IMR-90 (cell line): ENCODE data around the gene CA12. TPM values are rescaled to one million over a fixed set of nuclear protein-coding genes. Genes with fewer than 3 reads are reported as not detected.

Experiments
- ATAC-seq: fragments of 200-7000 bp; cut with Tn5 transposase; 2 replicates; pipeline ENCODE4 v1.9.1; 2020; ENCODE audit warnings: low read depth, mild to moderate bottlenecking, moderate library complexity
- BruUV-seq: library from RNA; stranded (reverse); fragments of 400-500 nt; replicated peaks from 2 replicates; lab custom pipeline; 2021; lab: Mats Ljungman, UMichigan
- CTCF ChIA-PET: fragments of 300-600 bp; formaldehyde crosslinking; extraction: SDS; loops from one replicate; lab custom pipeline; 2021; ENCODE audit warnings: antibody characterized with exemption; lab: Yijun Ruan, JAX
- POLR2A ChIA-PET: fragments of 300-600 bp; sonication (Branson Sonifier 250); formaldehyde crosslinking; loops from one replicate; lab custom pipeline; 2022; ENCODE audit warnings: antibody characterized with exemption; ENCODE audit not compliant: unreplicated experiment; lab: Charles Lee
- DNase-seq: peaks from one replicate; pipeline ENCODE4 v3.0.0; 2013
- H2AFZ ChIP-seq: replicated peaks from 2 replicates; pipeline ENCODE3; 2013; ENCODE audit warnings: low read length, mild to moderate bottlenecking; ENCODE audit not compliant: poor library complexity
- H2AK5ac ChIP-seq: 2 replicates; pipeline ENCODE4 v1.6.1; 2013; ENCODE audit warnings: low read depth, low read length, inconsistent platforms
- H2AK9ac ChIP-seq: replicated peaks from 2 replicates; pipeline ENCODE3; 2013; ENCODE audit warnings: mild to moderate bottlenecking, low read depth, low read length, moderate library complexity; ENCODE audit not compliant: poor library complexity
- H2BK120ac ChIP-seq: 2 replicates; pipeline ENCODE4 v1.6.1; 2013; ENCODE audit warnings: low read depth, low read length, inconsistent platforms
- H2BK15ac ChIP-seq: 3 replicates; pipeline ENCODE4 v1.6.1; 2013; ENCODE audit warnings: low read depth, low read length, inconsistent platforms
- H2BK20ac ChIP-seq: 2 replicates; pipeline ENCODE4 v1.6.1; 2013; ENCODE audit warnings: low read depth, mild to moderate bottlenecking, inconsistent platforms, low read length, moderate library complexity
- H2BK5ac ChIP-seq: 2 replicates; pipeline ENCODE4 v1.6.1; 2013; ENCODE audit warnings: mild to moderate bottlenecking, low read depth, low read length, inconsistent platforms; ENCODE audit not compliant: poor library complexity, severe bottlenecking
- H3K14ac ChIP-seq: replicated peaks from 2 replicates; pipeline ENCODE4 v1.6.1; 2013; ENCODE audit warnings: low read depth, low read length, inconsistent platforms
- H3K18ac ChIP-seq: 2 replicates; pipeline ENCODE4 v1.6.1; 2013; ENCODE audit warnings: low read depth, low read length, control low read depth
- H3K23ac ChIP-seq: 2 replicates; pipeline ENCODE4 v1.6.1; 2013; ENCODE audit warnings: low read depth, low read length, inconsistent platforms
- H3K27ac ChIP-seq: 2 replicates; pipeline ENCODE4 v1.5.1; 2013; ENCODE audit warnings: mild to moderate bottlenecking, control low read depth, low read length; ENCODE audit not compliant: insufficient read depth
- H3K27me3 ChIP-seq: 2 replicates; pipeline ENCODE4 v1.6.1; 2013; ENCODE audit warnings: low read length; ENCODE audit not compliant: control insufficient read depth, insufficient read depth
- H3K36me3 ChIP-seq: 2 replicates; pipeline ENCODE4 v1.6.1; 2013; ENCODE audit warnings: low read length, mixed read lengths; ENCODE audit not compliant: control insufficient read depth, insufficient read depth
- H3K4ac ChIP-seq: 2 replicates; pipeline ENCODE4 v1.6.1; 2013; ENCODE audit warnings: low read depth, low read length, inconsistent platforms
- H3K4me1 ChIP-seq: 2 replicates; pipeline ENCODE4 v1.6.1; 2013; ENCODE audit warnings: low read length, mixed read lengths; ENCODE audit not compliant: control insufficient read depth, insufficient read depth
- H3K4me2 ChIP-seq: 2 replicates; pipeline ENCODE4 v1.6.1; 2013; ENCODE audit warnings: low read depth, mild to moderate bottlenecking, control low read depth, low read length, moderate library complexity
- H3K4me3 ChIP-seq: 2 replicates; pipeline ENCODE4 v1.5.1; 2013; ENCODE audit warnings: low read depth, mild to moderate bottlenecking, control low read depth, low read length, moderate library complexity; ENCODE audit not compliant: insufficient read depth
- H3K56ac ChIP-seq: 2 replicates; pipeline ENCODE4 v1.6.1; 2013; ENCODE audit warnings: low read length, inconsistent platforms; ENCODE audit not compliant: insufficient read depth; ENCODE audit errors: extremely low read depth
- H3K79me1 ChIP-seq, 2 experiments: 2 replicates each; pipeline ENCODE4 v1.6.1; 2013; ENCODE audit warnings: low read length in 2 of 2, inconsistent platforms in 1 of 2, low read depth in 1 of 2
- H3K9ac ChIP-seq: 2 replicates; pipeline ENCODE4 v1.6.1; 2013; ENCODE audit warnings: low read depth, low read length, control low read depth
- H3K9me1 ChIP-seq: 2 replicates; pipeline ENCODE4 v1.6.1; 2013; ENCODE audit warnings: low read length, inconsistent platforms; ENCODE audit not compliant: insufficient read depth
- H3K9me3 ChIP-seq: 2 replicates; pipeline ENCODE4 v1.6.1; 2013; ENCODE audit warnings: low read length; ENCODE audit not compliant: control insufficient read depth, insufficient read depth
- H4K20me1 ChIP-seq: 2 replicates; pipeline ENCODE4 v1.6.1; 2013; ENCODE audit warnings: low read length, inconsistent platforms; ENCODE audit not compliant: insufficient read depth
- H4K5ac ChIP-seq: 2 replicates; pipeline ENCODE4 v1.6.1; 2013; ENCODE audit warnings: mild to moderate bottlenecking, low read depth, low read length, control low read depth
- H4K8ac ChIP-seq, 2 experiments: 2 replicates each; pipeline ENCODE4 v1.6.1; 2013; ENCODE audit warnings: low read depth in 2 of 2, low read length in 2 of 2, control low read depth in 1 of 2, inconsistent platforms in 1 of 2
- H4K91ac ChIP-seq: 2 replicates; pipeline ENCODE4 v1.6.1; 2013; ENCODE audit warnings: low read depth, low read length, inconsistent platforms; ENCODE audit not compliant: insufficient read depth
- BHLHE40 ChIP-seq: fragments of 150-350 bp; IDR thresholded peaks from 2 replicates; pipeline ENCODE4 v1.6.1; 2016; ENCODE audit warnings: mild to moderate bottlenecking, low read depth, low read length
- CEBPB ChIP-seq: IDR thresholded peaks from 2 replicates; pipeline ENCODE4 v1.6.1; 2012; ENCODE audit warnings: low read depth, low read length, improper control_type of control experiment
- CTCF ChIP-seq: conservative IDR thresholded peaks from 2 replicates; pipeline ENCODE4 v1.5.1; 2012; ENCODE audit warnings: mild to moderate bottlenecking, low read depth, low read length, improper control_type of control experiment
- ELK1 ChIP-seq: fragments of 150-350 bp; IDR thresholded peaks from 2 replicates; pipeline ENCODE4 v1.6.1; 2016; ENCODE audit warnings: low read depth, mild to moderate bottlenecking, low read length, moderate library complexity, borderline replicate concordance
- FOS ChIP-seq: fragments of 150-350 bp; IDR thresholded peaks from 2 replicates; pipeline ENCODE4 v1.6.1; 2016; ENCODE audit warnings: low read depth, low read length
- MAFK ChIP-seq: IDR thresholded peaks from 2 replicates; pipeline ENCODE4 v1.6.1; 2012; ENCODE audit warnings: low read depth, low read length, improper control_type of control experiment
- MAZ ChIP-seq: IDR thresholded peaks from 2 replicates; pipeline ENCODE4 v1.6.1; 2012; ENCODE audit warnings: low read depth, mild to moderate bottlenecking, low read length, improper control_type of control experiment, moderate library complexity, borderline replicate concordance
- NFE2L2 ChIP-seq: fragments of 150-350 bp; IDR thresholded peaks from 2 replicates; pipeline ENCODE4 v1.6.1; 2016; ENCODE audit warnings: low read depth, mild to moderate bottlenecking, low read length
- POLR2A ChIP-seq: IDR thresholded peaks from 2 replicates; pipeline ENCODE4 v1.6.1; 2012; ENCODE audit warnings: mild to moderate bottlenecking, low read depth, low read length
- RAD21 ChIP-seq: IDR thresholded peaks from 2 replicates; pipeline ENCODE4 v1.6.1; 2012; ENCODE audit warnings: low read length, improper control_type of control experiment
- RCOR1 ChIP-seq: IDR thresholded peaks from 2 replicates; pipeline ENCODE4 v1.6.1; 2012; ENCODE audit warnings: mild to moderate bottlenecking, low read length, improper control_type of control experiment; ENCODE audit not compliant: insufficient replicate concordance
- SMC3 ChIP-seq: fragments of 150-350 bp; IDR thresholded peaks from 2 replicates; pipeline ENCODE4 v1.6.1; 2016; ENCODE audit warnings: low read depth, mild to moderate bottlenecking, antibody characterized with exemption, low read length, moderate library complexity
- USF2 ChIP-seq: fragments of 150-350 bp; IDR thresholded peaks from 2 replicates; pipeline ENCODE4 v1.6.1; 2017; ENCODE audit warnings: mild to moderate bottlenecking, antibody characterized with exemption, low read length, low read depth
- WGBS, 2 experiments: methylation state at CpG; one replicate each; pipeline versions ENCODE4 v1.1.5 to v1.1.7; 2013; ENCODE audit warnings: missing lambda C conversion rate in 2 of 2; ENCODE audit not compliant: insufficient read length in 1 of 2; ENCODE audit errors: extremely low coverage in 2 of 2; 5-methylcytosine and 5-hydroxymethylcytosine counted together
- dilution Hi-C: fragments of 300-500 bp; cut with HindIII; formaldehyde crosslinking; loops from one replicate; pipeline ENCODE4 v1.14.3; 2018; ENCODE audit warnings: low sequenced_read_pairs; ENCODE audit not compliant: unreplicated experiment
- in situ Hi-C: fragments of 300-500 bp; cut with MboI; formaldehyde crosslinking; loops from 3 replicates; pipeline ENCODE4 v1.14.3; 2019; ENCODE audit warnings: low sequenced_read_pairs, inconsistent platforms, mixed read lengths
- intact Hi-C: fragments of 100-400 bp; cut with micrococcal nuclease; formaldehyde crosslinking; loops from 2 replicates; pipeline ENCODE4 v1.10.0; 2022
- polyA plus RNA-seq, 3 experiments: library from polyadenylated mRNA; depleted of rRNA; stranded (reverse); fragments of >200 nt; gene quantifications; 2 replicates each; pipeline ENCODE4 v1.2.3, GENCODE V29; 2012; ENCODE audit warnings: low replicate concordance in 1 of 3
- total RNA-seq: library from RNA; depleted of rRNA; stranded (reverse); fragments of >200 nt; gene quantifications from 2 replicates; pipeline ENCODE4 v1.2.3, GENCODE V29; 2012

Gene CA12
- total and polyA plus RNA-seq, 2 of the 4 experiments (the other 2 are of a cell fraction): 33.7 to 52.6 TPM

GRCh38 chr15:63405159-63405558 is 23.5 kb upstream of the CA12 start:
- no peak for TF ChIP-seq CTCF
- TF ChIP-seq NFE2L2: no peak
- TF ChIP-seq SMC3: no peak
- TF ChIP-seq MAFK: no peak
- TF ChIP-seq MAZ: no peak
- no peak for TF ChIP-seq FOS
- TF ChIP-seq RAD21: no peak
- no peak for TF ChIP-seq ELK1
- no peak for TF ChIP-seq RCOR1
- TF ChIP-seq USF2: no peak
- no peak for TF ChIP-seq POLR2A
- TF ChIP-seq CEBPB: no peak
- TF ChIP-seq BHLHE40: no peak
- intact Hi-C loops (loop anchor here (10.0 kb wide), 1 partner anchor 310 kb away; no protein-coding TSS in a partner anchor), dilution Hi-C loops (no loop called here), in situ Hi-C loops (loop anchor here (25.0 kb wide), 1 partner anchor 243 kb away; the partner anchor contains the start of gene RPS27L)
- Histone ChIP-seq H2BK15ac (peak overlapping the region; percentile 84; the same call in 1 of the 3 replicates), H3K14ac (peak overlapping the region; percentile 98), H2BK120ac (peak overlapping the region; percentile 88; the same call in 1 of the 2 replicates), H3K18ac (peak overlapping the region; percentile 89; the same call in 1 of the 2 replicates), H2AK5ac (peak overlapping the region; percentile 67; the same call in 1 of the 2 replicates), H4K5ac (peak overlapping the region; percentile 91), H3K27ac (no peak overlapping the region), H2AFZ (peak overlapping the region; percentile 26), H3K9me3 (no peaks in the 10 kb centered on the region), H3K4ac (peak overlapping the region; percentile 92; the same call in 1 of the 2 replicates), H2BK5ac (no peak overlapping the region), H3K23ac (no peak overlapping the region; the same call in 1 of the 2 replicates), H3K56ac (no peak overlapping the region; the same call in 1 of the 2 replicates), H4K91ac (peak overlapping the region; percentile 36; the same call in 1 of the 2 replicates), H3K4me2 (no peak overlapping the region; the same call in 1 of the 2 replicates), H3K9ac (no peak overlapping the region), H3K4me3 (no peak overlapping the region), H4K20me1 (no peaks in the 10 kb centered on the region), H3K9me1 (peaks cover 4% of the 10 kb centered on the region; the same call in 1 of the 2 replicates), H2AK9ac (peak overlapping the region; percentile 44), H3K27me3 (no peaks in the 10 kb centered on the region), H2BK20ac (peak overlapping the region; percentile 94; the same call in 1 of the 2 replicates), H3K36me3 (no peaks in the 10 kb centered on the region), H3K79me1 (no peaks in the 10 kb centered on the region), H3K4me1 (peaks cover 7% of the 10 kb centered on the region; the same call in 1 of the 2 replicates), H4K8ac (peak overlapping the region; percentile 73 to 98)
- ChIA-PET POLR2A (interaction anchor here (0.6 kb wide), 1 partner anchor 258 kb away, joined by 3 read pairs; no protein-coding TSS in a partner anchor), CTCF (no interaction called here)
- no peak for DNase-seq
- 100% methylated on average over 1 of the region's 5 CpGs; no CpG with 5 or more reads in 1 of the 2 experiments for WGBS, 2 experiments
- BruUV-seq: no TSS peak
- no peak for ATAC-seq
